Measurements from ENCODE around the gene TAPBP. TPM values are rescaled to one million over a fixed set of nuclear protein-coding genes. Genes with fewer than 3 reads are reported as not detected.

TAPBP gene
- total and polyA plus RNA-seq, 9 of the 15 experiments (the other 6 are each of a cell fraction or from before 2014, with no cell fraction given): 5.6 to 74.0 (median 22.3) TPM

DNA sequence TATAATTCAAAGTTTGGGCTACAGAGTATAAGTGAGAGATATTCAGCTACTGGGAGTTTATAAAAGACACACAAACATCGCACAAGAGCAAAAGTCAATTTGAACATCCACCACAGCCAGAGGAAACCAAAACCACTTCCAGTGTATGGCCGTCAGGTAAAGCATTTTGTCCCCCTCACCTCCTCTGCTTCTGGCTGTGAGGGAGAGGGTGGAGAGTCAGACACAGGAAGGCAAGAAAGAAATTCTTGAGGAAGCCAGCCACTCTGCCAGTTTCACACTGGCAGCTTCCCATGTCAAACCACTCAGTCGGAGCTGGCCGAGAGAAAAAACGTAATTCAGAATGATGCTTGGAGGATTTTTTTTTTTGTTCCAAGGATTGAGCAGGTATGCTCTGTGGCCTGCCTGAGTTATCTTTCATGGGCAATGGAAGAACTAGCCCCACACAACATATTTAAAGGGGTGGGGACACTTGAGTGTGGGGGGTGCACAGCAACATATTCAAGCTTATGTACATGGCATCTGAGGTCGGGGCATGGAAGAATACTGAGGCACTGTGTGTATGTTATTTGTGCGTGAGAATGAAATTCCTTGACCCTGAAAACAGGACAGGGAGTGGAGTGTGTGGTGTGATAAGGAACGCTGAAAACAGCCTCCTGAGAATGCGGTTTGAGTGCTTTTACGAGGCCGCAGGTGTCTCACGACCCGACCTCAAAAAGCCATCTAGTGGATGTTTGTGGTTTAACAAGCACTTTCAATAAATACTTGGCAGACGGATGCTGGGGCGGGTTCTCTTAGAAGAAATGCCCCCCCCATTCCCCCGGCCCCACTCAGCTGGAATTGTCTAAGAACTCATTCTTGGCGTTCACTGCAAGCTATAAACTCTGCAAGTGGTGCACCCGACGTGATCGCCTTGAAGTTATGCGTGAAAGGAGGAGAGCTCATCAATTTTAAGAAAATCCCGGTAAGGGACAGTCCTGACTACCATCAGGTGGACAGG lies 31.1 kb upstream of the TAPBP start (continued):
- TF ChIP-seq BRF1 (IDR thresholded peaks at IDR 0.05; ENCODE audit: borderline replicate concordance, extremely low read depth, insufficient read length) (no peak), POLR3G (IDR thresholded peaks at IDR 0.05; ENCODE audit: extremely low read depth, insufficient read length, insufficient replicate concordance) (no peak), SAFB2 (IDR thresholded peaks at IDR 0.05; ENCODE audit: borderline replicate concordance, low read depth, low read length, severe bottlenecking) (no peak), RBM34 (IDR thresholded peaks at IDR 0.05; ENCODE audit: borderline replicate concordance, insufficient read depth, low read length) (no peak), CCNT2 (IDR thresholded peaks at IDR 0.05; ENCODE audit: borderline replicate concordance, extremely low read depth, insufficient read length, low read depth, low read length) (no peak), FOXK2 (conservative IDR thresholded peaks at IDR 0.05 in 1 of 2, IDR thresholded peaks at IDR 0.05 in 1 of 2; ENCODE audit: low read depth in 2 of 2) (peak; percentile 68 to 74), STAT5A (IDR thresholded peaks at IDR 0.05; ENCODE audit: borderline replicate concordance, low read length) (peak; percentile 58; the same call in 1 of the 2 replicates)
- TF ChIP-seq, protein P1, sequence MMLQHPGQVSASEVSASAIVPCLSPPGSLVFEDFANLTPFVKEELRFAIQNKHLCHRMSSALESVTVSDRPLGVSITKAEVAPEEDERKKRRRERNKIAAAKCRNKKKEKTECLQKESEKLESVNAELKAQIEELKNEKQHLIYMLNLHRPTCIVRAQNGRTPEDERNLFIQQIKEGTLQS (IDR thresholded peaks at IDR 0.05): no peak
- TF ChIP-seq, protein P1 (CRISPR knock-in tag; conservative IDR thresholded peaks at IDR 0.05): 0 out of 2 replicates have a peak, but pooled peaks have one; percentile 30
- TF ChIP-seq, protein P2, sequence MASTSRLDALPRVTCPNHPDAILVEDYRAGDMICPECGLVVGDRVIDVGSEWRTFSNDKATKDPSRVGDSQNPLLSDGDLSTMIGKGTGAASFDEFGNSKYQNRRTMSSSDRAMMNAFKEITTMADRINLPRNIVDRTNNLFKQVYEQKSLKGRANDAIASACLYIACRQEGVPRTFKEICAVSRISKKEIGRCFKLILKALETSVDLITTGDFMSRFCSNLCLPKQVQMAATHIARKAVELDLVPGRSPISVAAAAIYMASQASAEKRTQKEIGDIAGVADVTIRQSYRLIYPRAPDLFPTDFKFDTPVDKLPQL (IDR thresholded peaks at IDR 0.05; ENCODE audit: extremely low read depth, insufficient read length): no peak
- TF ChIP-seq, protein P3, sequence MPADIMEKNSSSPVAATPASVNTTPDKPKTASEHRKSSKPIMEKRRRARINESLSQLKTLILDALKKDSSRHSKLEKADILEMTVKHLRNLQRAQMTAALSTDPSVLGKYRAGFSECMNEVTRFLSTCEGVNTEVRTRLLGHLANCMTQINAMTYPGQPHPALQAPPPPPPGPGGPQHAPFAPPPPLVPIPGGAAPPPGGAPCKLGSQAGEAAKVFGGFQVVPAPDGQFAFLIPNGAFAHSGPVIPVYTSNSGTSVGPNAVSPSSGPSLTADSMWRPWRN (IDR thresholded peaks at IDR 0.05; ENCODE audit: low read depth): peak; percentile 87
- TF ChIP-seq, protein P4, sequence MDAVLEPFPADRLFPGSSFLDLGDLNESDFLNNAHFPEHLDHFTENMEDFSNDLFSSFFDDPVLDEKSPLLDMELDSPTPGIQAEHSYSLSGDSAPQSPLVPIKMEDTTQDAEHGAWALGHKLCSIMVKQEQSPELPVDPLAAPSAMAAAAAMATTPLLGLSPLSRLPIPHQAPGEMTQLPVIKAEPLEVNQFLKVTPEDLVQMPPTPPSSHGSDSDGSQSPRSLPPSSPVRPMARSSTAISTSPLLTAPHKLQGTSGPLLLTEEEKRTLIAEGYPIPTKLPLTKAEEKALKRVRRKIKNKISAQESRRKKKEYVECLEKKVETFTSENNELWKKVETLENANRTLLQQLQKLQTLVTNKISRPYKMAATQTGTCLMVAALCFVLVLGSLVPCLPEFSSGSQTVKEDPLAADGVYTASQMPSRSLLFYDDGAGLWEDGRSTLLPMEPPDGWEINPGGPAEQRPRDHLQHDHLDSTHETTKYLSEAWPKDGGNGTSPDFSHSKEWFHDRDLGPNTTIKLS (IDR thresholded peaks at IDR 0.05; ENCODE audit: borderline replicate concordance, low read depth): no peak; the same call in 1 of the 2 replicates
- TF ChIP-seq, protein P5, sequence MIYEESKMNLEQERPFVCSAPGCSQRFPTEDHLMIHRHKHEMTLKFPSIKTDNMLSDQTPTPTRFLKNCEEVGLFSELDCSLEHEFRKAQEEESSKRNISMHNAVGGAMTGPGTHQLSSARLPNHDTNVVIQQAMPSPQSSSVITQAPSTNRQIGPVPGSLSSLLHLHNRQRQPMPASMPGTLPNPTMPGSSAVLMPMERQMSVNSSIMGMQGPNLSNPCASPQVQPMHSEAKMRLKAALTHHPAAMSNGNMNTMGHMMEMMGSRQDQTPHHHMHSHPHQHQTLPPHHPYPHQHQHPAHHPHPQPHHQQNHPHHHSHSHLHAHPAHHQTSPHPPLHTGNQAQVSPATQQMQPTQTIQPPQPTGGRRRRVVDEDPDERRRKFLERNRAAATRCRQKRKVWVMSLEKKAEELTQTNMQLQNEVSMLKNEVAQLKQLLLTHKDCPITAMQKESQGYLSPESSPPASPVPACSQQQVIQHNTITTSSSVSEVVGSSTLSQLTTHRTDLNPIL (CRISPR knock-in tag; IDR thresholded peaks at IDR 0.05): no peak
- TF ChIP-seq, protein P6, sequence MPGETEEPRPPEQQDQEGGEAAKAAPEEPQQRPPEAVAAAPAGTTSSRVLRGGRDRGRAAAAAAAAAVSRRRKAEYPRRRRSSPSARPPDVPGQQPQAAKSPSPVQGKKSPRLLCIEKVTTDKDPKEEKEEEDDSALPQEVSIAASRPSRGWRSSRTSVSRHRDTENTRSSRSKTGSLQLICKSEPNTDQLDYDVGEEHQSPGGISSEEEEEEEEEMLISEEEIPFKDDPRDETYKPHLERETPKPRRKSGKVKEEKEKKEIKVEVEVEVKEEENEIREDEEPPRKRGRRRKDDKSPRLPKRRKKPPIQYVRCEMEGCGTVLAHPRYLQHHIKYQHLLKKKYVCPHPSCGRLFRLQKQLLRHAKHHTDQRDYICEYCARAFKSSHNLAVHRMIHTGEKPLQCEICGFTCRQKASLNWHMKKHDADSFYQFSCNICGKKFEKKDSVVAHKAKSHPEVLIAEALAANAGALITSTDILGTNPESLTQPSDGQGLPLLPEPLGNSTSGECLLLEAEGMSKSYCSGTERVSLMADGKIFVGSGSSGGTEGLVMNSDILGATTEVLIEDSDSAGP (CRISPR knock-in tag; IDR thresholded peaks at IDR 0.05): peak; percentile 59; the same call in 1 of the 2 replicates

Data from K562 (cell line).